Panc1 (cell line): ENCODE results near the gene RIMBP2.

Experiments
- POLR2AphosphoS5 ChIP-seq: IDR thresholded peaks from 2 replicates; pipeline ENCODE4 v1.6.1; 2012; ENCODE audit warnings: mild to moderate bottlenecking, low read depth, low read length, moderate library complexity
- SIN3A ChIP-seq: IDR thresholded peaks from 2 replicates; pipeline ENCODE4 v1.6.1; 2012; ENCODE audit warnings: low read depth, mild to moderate bottlenecking, low read length, moderate library complexity, borderline replicate concordance; ENCODE audit not compliant: insufficient read depth
- TF ChIP-seq, protein P1 (sequence below): fragments of 450-650 bp; IDR thresholded peaks from 2 replicates; pipeline ENCODE4 v1.5.1; 2017; ENCODE audit warnings: mild to moderate bottlenecking
- TF ChIP-seq, protein P2 (sequence below), 2 experiments: IDR thresholded peaks; 2 replicates each; pipeline ENCODE4 v1.6.1; 2011 to 2012; ENCODE audit warnings: low read depth in 2 of 2, control low read depth in 1 of 2, low read length in 1 of 2, mild to moderate bottlenecking in 1 of 2, moderate library complexity in 1 of 2; ENCODE audit not compliant: insufficient read depth in 1 of 2

DNA sequence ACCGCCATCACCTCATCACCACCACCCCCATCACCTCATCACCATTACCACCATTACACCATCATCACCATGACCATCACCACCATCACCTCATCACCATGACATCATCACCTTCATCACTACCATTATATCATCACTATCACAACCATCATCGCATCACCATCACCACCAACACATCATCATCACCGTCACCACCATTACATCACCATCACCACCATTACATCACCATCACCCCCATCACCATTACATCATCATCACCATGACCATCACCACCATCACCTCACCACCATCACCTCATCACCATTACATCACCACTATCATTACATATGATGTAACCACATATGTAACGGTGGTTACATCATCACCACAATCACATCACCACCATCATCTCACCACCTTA, 132.3 kb downstream of the RIMBP2 start:
- TF ChIP-seq, protein P1, sequence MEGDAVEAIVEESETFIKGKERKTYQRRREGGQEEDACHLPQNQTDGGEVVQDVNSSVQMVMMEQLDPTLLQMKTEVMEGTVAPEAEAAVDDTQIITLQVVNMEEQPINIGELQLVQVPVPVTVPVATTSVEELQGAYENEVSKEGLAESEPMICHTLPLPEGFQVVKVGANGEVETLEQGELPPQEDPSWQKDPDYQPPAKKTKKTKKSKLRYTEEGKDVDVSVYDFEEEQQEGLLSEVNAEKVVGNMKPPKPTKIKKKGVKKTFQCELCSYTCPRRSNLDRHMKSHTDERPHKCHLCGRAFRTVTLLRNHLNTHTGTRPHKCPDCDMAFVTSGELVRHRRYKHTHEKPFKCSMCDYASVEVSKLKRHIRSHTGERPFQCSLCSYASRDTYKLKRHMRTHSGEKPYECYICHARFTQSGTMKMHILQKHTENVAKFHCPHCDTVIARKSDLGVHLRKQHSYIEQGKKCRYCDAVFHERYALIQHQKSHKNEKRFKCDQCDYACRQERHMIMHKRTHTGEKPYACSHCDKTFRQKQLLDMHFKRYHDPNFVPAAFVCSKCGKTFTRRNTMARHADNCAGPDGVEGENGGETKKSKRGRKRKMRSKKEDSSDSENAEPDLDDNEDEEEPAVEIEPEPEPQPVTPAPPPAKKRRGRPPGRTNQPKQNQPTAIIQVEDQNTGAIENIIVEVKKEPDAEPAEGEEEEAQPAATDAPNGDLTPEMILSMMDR: no peak
- TF ChIP-seq POLR2AphosphoS5 (no peak), SIN3A (no peak)
- TF ChIP-seq, protein P2, sequence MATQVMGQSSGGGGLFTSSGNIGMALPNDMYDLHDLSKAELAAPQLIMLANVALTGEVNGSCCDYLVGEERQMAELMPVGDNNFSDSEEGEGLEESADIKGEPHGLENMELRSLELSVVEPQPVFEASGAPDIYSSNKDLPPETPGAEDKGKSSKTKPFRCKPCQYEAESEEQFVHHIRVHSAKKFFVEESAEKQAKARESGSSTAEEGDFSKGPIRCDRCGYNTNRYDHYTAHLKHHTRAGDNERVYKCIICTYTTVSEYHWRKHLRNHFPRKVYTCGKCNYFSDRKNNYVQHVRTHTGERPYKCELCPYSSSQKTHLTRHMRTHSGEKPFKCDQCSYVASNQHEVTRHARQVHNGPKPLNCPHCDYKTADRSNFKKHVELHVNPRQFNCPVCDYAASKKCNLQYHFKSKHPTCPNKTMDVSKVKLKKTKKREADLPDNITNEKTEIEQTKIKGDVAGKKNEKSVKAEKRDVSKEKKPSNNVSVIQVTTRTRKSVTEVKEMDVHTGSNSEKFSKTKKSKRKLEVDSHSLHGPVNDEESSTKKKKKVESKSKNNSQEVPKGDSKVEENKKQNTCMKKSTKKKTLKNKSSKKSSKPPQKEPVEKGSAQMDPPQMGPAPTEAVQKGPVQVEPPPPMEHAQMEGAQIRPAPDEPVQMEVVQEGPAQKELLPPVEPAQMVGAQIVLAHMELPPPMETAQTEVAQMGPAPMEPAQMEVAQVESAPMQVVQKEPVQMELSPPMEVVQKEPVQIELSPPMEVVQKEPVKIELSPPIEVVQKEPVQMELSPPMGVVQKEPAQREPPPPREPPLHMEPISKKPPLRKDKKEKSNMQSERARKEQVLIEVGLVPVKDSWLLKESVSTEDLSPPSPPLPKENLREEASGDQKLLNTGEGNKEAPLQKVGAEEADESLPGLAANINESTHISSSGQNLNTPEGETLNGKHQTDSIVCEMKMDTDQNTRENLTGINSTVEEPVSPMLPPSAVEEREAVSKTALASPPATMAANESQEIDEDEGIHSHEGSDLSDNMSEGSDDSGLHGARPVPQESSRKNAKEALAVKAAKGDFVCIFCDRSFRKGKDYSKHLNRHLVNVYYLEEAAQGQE (IDR thresholded peaks at IDR 0.05; ENCODE audit: insufficient read depth in 1 of 2, low read depth in 2 of 2, low read length in 1 of 2): no peak
